Activated CD8-positive, alpha-beta T cell treated with anti-CD3 and anti-CD28 coated beads, Interleukin-2, amount 10 ng/mL, durations not matched to agents 7 days and 5 days (primary cell): ENCODE results near the gene TIGD1. TPM values are rescaled to one million over a fixed set of nuclear protein-coding genes. Genes with fewer than 3 reads are reported as not detected.
A peak's percentile ranks its signal among the peaks of the same experiment; 100 is the strongest.

Experiments
- ATAC-seq: fragments of 150-1000 bp; cut with Tn5 transposase; one replicate; pipeline ENCODE4 v1.10.0; 2021; ENCODE audit warnings: moderate library complexity
- CTCF ChIA-PET: fragments of 350-600 bp; sonication (Branson Sonifier 250); formaldehyde crosslinking; loops from one replicate; lab custom pipeline; 2021; ENCODE audit warnings: antibody characterized with exemption; lab: Charles Lee
- POLR2A ChIA-PET: fragments of 350-600 bp; sonication (Branson Sonifier 250); formaldehyde crosslinking; loops from one replicate; lab custom pipeline; 2021; ENCODE audit warnings: antibody characterized with exemption; lab: Charles Lee
- DNase-seq: peaks from one replicate; pipeline ENCODE4 v3.0.0-alpha.2; 2020
- H3K27ac Mint-ChIP-seq: one replicate; pipeline ENCODE4 v1.8.0; 2021; ENCODE audit warnings: mild to moderate bottlenecking, mixed read lengths
- H3K27me3 Mint-ChIP-seq: one replicate; pipeline ENCODE4 v1.8.0; 2021; ENCODE audit warnings: low read depth, mixed read lengths
- H3K36me3 Mint-ChIP-seq: one replicate; pipeline ENCODE4 v1.8.0; 2021; ENCODE audit warnings: low read depth, mixed read lengths
- H3K4me1 Mint-ChIP-seq: one replicate; pipeline ENCODE4 v1.8.0; 2021; ENCODE audit warnings: low read depth, mixed read lengths
- H3K4me3 Mint-ChIP-seq: one replicate; pipeline ENCODE4 v1.8.0; 2021; ENCODE audit warnings: mild to moderate bottlenecking, mixed read lengths
- H3K9me3 Mint-ChIP-seq: one replicate; pipeline ENCODE4 v1.8.0; 2022; ENCODE audit warnings: mixed read lengths; ENCODE audit not compliant: insufficient read depth
- total RNA-seq, 2 experiments: library from RNA; stranded (reverse); gene quantifications; one replicate each; pipeline ENCODE4 v1.2.3, GENCODE V29; 2021

The TIGD1 gene
- total RNA-seq, 2 experiments from 2014 or later, result 7.5 to 7.7 TPM

GRCh38 chr2:232525791-232526371, 24.5 kb downstream of the TIGD1 start, which contains the start of gene CHRND:
CHRND (plus strand) TSS chr2:232526160; CDS start chr2:232526216, 56 bp downstream.
- DNase-seq, result no peak
- POLR2A ChIA-PET, result no interaction called here
- Mint-ChIP-seq H3K9me3 (no peaks in the 10 kb centered on the region), H3K4me3 (no peak within 1 kb of the TSS), H3K27ac (no peak within 1 kb of the TSS), H3K4me1 (peaks cover 21% of the 10 kb centered on the region), H3K36me3 (no peaks in the 10 kb centered on the region), H3K27me3 (peaks cover 37% of the 10 kb centered on the region)
- no peak for ATAC-seq
- CTCF ChIA-PET, result no interaction called here

DNA sequence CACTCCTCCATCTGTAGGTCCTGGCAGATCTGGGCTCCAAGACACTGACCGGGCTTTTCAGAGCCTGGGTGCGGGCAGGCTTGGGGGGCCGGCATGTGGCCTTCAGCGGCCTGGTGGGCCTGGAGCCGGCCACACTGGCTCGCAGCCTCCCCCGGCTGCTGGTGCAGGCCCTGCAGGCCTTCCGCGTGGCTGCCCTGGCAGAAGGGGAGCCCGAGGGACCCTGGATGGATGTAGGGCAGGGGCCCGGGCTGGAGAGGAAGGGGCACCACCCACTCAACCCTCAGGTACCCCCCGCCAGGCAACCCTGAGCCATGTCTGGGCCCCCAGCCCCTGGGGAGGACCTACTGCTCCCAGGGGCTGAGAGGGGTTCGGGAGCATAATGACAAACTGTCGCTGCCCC, 25.2 kb downstream of the TIGD1 start:
- Mint-ChIP-seq H3K36me3 (no peaks in the 10 kb centered on the region), H3K27me3 (peaks cover 42% of the 10 kb centered on the region), H3K4me1 (peaks cover 21% of the 10 kb centered on the region), H3K4me3 (no peak overlapping the region), H3K9me3 (no peaks in the 10 kb centered on the region), H3K27ac (no peak overlapping the region)
- DNase-seq (no peak), ATAC-seq (no peak)
- CTCF ChIA-PET, result no interaction called here
- POLR2A ChIA-PET, result no interaction called here

DNA sequence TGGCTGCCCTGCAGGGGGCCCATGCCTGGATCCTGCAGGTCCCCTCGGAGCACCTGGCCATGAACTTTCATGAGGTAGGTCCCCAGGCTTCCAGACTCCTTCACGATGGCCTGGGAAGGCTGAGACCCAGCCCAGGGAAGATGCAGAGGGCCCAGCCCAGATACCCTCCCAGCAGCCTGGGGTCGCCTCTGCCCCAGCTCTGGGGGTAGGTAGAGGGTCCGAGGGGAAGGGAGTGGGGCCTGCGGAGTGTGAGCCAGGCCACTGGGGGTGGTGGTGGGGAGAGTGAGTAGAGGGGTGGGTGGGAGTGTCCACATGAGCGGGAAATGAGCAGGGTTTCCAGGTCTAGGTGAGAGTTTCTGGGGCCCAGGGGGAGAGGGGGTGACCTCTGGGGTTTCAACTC, 25.6 kb downstream of the TIGD1 start:
- H3K27ac Mint-ChIP-seq, result no peak overlapping the region
- no peak for DNase-seq
- CTCF ChIA-PET, result interaction anchor here (2.6 kb wide), 1 partner anchor 78 kb away, joined by 12 read pairs; no protein-coding TSS in a partner anchor
- POLR2A ChIA-PET, result no interaction called here
- no peak for ATAC-seq
- H3K4me3 Mint-ChIP-seq, result no peak overlapping the region
- H3K36me3 Mint-ChIP-seq, result no peaks in the 10 kb centered on the region
- H3K9me3 Mint-ChIP-seq, result no peaks in the 10 kb centered on the region
- peaks cover 21% of the 10 kb centered on the region for H3K4me1 Mint-ChIP-seq
- H3K27me3 Mint-ChIP-seq, result peaks cover 42% of the 10 kb centered on the region

DNA sequence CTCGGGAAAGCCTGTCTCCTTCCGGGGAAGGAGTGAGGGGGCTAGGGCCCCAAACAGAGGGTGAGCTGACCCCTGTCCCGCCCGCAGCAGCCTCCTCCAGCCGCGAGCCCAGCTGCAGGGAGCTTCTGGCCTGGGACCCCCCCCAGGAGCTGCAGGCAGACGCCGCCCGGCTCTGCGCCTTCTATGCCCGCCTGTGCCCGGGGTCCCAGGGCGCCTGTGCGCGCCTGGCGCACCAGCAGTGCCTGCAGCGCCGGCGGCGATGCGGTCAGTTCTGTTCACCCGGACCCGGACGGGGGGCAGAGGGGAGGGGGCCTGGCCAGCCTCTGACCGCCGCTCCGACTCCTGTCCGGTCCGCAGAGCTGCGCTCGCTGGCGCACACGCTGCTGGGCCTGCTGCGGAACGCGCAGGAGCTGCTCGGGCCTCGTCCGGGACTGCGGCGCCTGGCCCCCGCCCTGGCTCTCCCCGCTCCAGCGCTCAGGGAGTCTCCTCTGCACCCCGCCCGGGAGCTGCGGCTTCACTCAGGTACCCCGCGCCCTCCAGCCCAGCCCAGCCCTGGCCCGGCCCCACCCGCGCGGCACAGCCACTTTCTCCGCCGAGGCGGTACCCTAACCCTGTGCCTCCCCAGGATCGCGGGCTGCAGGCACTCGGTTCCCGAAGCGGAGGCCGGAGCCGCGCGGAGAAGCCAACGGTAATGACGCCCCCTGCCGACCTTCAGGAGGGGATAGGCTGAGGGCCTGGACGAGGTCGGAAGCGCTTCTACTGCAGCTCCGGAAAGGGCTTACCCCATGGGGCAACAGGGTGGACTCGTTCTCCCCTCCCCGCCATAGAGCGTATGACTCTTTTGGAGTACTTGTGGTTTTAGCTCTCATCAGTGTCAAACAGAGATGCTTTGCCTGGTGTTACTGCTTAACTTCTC, 26.4 kb downstream of the TIGD1 start:
- H3K4me3 Mint-ChIP-seq, result no peak overlapping the region
- H3K27ac Mint-ChIP-seq, result no peak overlapping the region
- ATAC-seq, result peak; percentile 26
- H3K36me3 Mint-ChIP-seq, result no peaks in the 10 kb centered on the region
- H3K4me1 Mint-ChIP-seq, result peaks cover 16% of the 10 kb centered on the region
- DNase-seq, result peak; percentile 41
- ChIA-PET POLR2A (no interaction called here), CTCF (interaction anchor here (1.0 to 2.6 kb wide), 3 partner anchors 73 to 111 kb away, joined by 3 to 12 read pairs (median 3); no protein-coding TSS in a partner anchor)
- H3K27me3 Mint-ChIP-seq, result peaks cover 42% of the 10 kb centered on the region
- no peaks in the 10 kb centered on the region for H3K9me3 Mint-ChIP-seq

GRCh38 chr2:232523402-232523681, 27.0 kb downstream of the TIGD1 start:
- Mint-ChIP-seq H3K4me1 (peaks cover 10% of the 10 kb centered on the region), H3K27me3 (peaks cover 36% of the 10 kb centered on the region), H3K36me3 (no peaks in the 10 kb centered on the region), H3K9me3 (no peaks in the 10 kb centered on the region), H3K4me3 (no peak overlapping the region), H3K27ac (no peak overlapping the region)
- POLR2A ChIA-PET, result no interaction called here
- DNase-seq (no peak), ATAC-seq (no peak)
- CTCF ChIA-PET, result interaction anchor here (1.0 to 2.6 kb wide), 6 partner anchors 9 to 110 kb away, joined by 3 to 12 read pairs (median 4); no protein-coding TSS in a partner anchor

GRCh38 chr2:232522623-232523401, 27.5 kb downstream of the TIGD1 start:
- H3K9me3 Mint-ChIP-seq, result no peaks in the 10 kb centered on the region
- no peaks in the 10 kb centered on the region for H3K36me3 Mint-ChIP-seq
- DNase-seq (no peak), ATAC-seq (no peak)
- H3K27ac Mint-ChIP-seq, result no peak overlapping the region
- H3K4me1 Mint-ChIP-seq, result peaks cover 9% of the 10 kb centered on the region
- ChIA-PET CTCF (interaction anchor here (0.9 to 2.6 kb wide), 6 partner anchors 9 to 352 kb away, joined by 3 to 12 read pairs (median 4); no protein-coding TSS in a partner anchor), POLR2A (no interaction called here)
- H3K4me3 Mint-ChIP-seq, result no peak overlapping the region
- peaks cover 33% of the 10 kb centered on the region for H3K27me3 Mint-ChIP-seq

DNA sequence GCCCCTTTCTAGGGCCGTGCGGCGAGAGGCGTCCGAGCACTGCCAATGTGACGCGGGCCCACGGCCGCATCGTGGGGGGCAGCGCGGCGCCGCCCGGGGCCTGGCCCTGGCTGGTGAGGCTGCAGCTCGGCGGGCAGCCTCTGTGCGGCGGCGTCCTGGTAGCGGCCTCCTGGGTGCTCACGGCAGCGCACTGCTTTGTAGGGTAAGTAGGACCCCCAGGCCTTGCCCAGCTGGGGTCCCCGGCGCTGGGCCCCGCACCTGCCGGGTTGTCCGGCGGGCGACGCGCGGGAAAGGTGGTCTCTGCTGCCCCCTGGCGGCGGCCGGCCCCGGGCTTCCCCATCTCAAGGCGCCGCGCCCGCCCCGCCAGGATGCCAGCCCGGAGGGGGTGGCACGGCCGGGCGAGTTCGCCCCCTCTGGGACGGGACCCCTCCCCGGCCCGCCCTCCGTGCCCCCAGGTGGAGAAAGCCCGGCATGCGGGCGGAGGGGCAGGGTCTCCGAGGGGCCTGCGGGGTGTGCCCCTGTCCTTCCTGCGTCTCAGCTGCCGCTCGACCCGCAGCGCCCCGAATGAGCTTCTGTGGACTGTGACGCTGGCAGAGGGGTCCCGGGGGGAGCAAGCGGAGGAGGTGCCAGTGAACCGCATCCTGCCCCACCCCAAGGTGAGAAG, 28.3 kb downstream of the TIGD1 start:
- ATAC-seq (peak; percentile 79), DNase-seq (peak; percentile 70)
- ChIA-PET CTCF (interaction anchor here (0.9 to 2.6 kb wide), 6 partner anchors 10 to 352 kb away, joined by 3 to 12 read pairs (median 8); no protein-coding TSS in a partner anchor), POLR2A (no interaction called here)
- Mint-ChIP-seq H3K9me3 (no peaks in the 10 kb centered on the region), H3K27me3 (peaks cover 30% of the 10 kb centered on the region), H3K27ac (no peak overlapping the region), H3K36me3 (no peaks in the 10 kb centered on the region), H3K4me3 (no peak overlapping the region), H3K4me1 (peaks cover 9% of the 10 kb centered on the region)

- H3K36me3 Mint-ChIP-seq, result no peaks in the 10 kb centered on the region
- no peak for ATAC-seq
- H3K27me3 Mint-ChIP-seq, result peaks cover 26% of the 10 kb centered on the region
- ChIA-PET POLR2A (no interaction called here), CTCF (interaction anchor here (2.4 to 2.5 kb wide), 2 partner anchors 11 to 74 kb away, joined by 10 to 11 read pairs; no protein-coding TSS in a partner anchor)
- no peak overlapping the region for H3K27ac Mint-ChIP-seq
- H3K9me3 Mint-ChIP-seq, result no peaks in the 10 kb centered on the region
- H3K4me3 Mint-ChIP-seq, result no peak overlapping the region
- no peak for DNase-seq
- H3K4me1 Mint-ChIP-seq, result peaks cover 9% of the 10 kb centered on the region
These were observed 29.3 kb downstream of the TIGD1 start for GRCh38 chr2:232521098-232521497.

GRCh38 chr2:232520489-232520888, 29.9 kb downstream of the TIGD1 start:
- ATAC-seq (no peak), DNase-seq (no peak)
- no peak overlapping the region for H3K4me3 Mint-ChIP-seq
- POLR2A ChIA-PET, result no interaction called here
- H3K27me3 Mint-ChIP-seq, result peaks cover 26% of the 10 kb centered on the region
- peaks cover 9% of the 10 kb centered on the region for H3K4me1 Mint-ChIP-seq
- CTCF ChIA-PET, result interaction anchor here (2.4 kb wide), 1 partner anchor 73 kb away, joined by 11 read pairs; no protein-coding TSS in a partner anchor
- no peaks in the 10 kb centered on the region for H3K9me3 Mint-ChIP-seq
- no peaks in the 10 kb centered on the region for H3K36me3 Mint-ChIP-seq
- no peak overlapping the region for H3K27ac Mint-ChIP-seq

- Mint-ChIP-seq H3K9me3 (no peaks in the 10 kb centered on the region), H3K4me3 (no peak within 1 kb of the TSS), H3K4me1 (peaks cover 9% of the 10 kb centered on the region), H3K36me3 (no peaks in the 10 kb centered on the region), H3K27me3 (peaks cover 24% of the 10 kb centered on the region), H3K27ac (no peak within 1 kb of the TSS)
- ChIA-PET CTCF (interaction anchor here (2.4 kb wide), 1 partner anchor 73 kb away, joined by 11 read pairs; no protein-coding TSS in a partner anchor), POLR2A (no interaction called here)
- no peak for ATAC-seq
- DNase-seq, result no peak
These were observed 30.5 kb downstream of the TIGD1 start, which contains the start of gene PRSS56 for GRCh38 chr2:232519581-232520438. PRSS56 (plus strand) TSS chr2:232520388; CDS start chr2:232520599, 211 bp downstream.
